CD14-positive monocyte (primary cell): Measurements from ENCODE around the gene COQ8B. TPM values are rescaled to one million over a fixed set of nuclear protein-coding genes. Genes with fewer than 3 reads are reported as not detected.

Source experiments
- DNase-seq, 3 donors: peaks; one replicate each; pipeline ENCODE4 v3.0.0-alpha.2; 2011 to 2022
- H2AFZ ChIP-seq: 2 replicates; pipeline ENCODE4 v1.6.0; 2012; ENCODE audit warnings: mild to moderate bottlenecking, low read depth, low read length, inconsistent platforms; ENCODE audit not compliant: insufficient read depth, poor library complexity, severe bottlenecking
- H3K27ac ChIP-seq, 2 donors: 1 replicate in 1 of 2; 2 replicates in 1 of 2; pipeline ENCODE4 v1.5.1; 2012 to 2013; ENCODE audit warnings: low read length in 2 of 2, control low read depth in 1 of 2, inconsistent platforms in 1 of 2, low read depth in 1 of 2, mild to moderate bottlenecking in 1 of 2
- H3K27me3 ChIP-seq, 2 donors: one replicate each; pipeline versions ENCODE4 v1.6.0 to v1.6.1; 2011 to 2013; ENCODE audit warnings: low read length in 2 of 2; ENCODE audit not compliant: control insufficient read depth in 2 of 2, insufficient read depth in 2 of 2
- H3K36me3 ChIP-seq, 2 donors: replicated peaks in 1 of 2; 1 replicate in 1 of 2; 2 replicates in 1 of 2; pipeline versions ENCODE4 v1.5.1 to v1.6.1; 2012 to 2013; ENCODE audit warnings: low read length in 2 of 2, control low read depth in 1 of 2, inconsistent platforms in 1 of 2, mild to moderate bottlenecking in 1 of 2; ENCODE audit not compliant: insufficient read depth in 2 of 2, control insufficient read depth in 1 of 2
- H3K4me1 ChIP-seq, 2 donors: 1 replicate in 1 of 2; 2 replicates in 1 of 2; pipeline versions ENCODE4 v1.5.1 to v1.6.1; 2012 to 2013; ENCODE audit warnings: low read length in 2 of 2, control low read depth in 1 of 2, inconsistent platforms in 1 of 2, mild to moderate bottlenecking in 1 of 2, moderate library complexity in 1 of 2; ENCODE audit not compliant: insufficient read depth in 2 of 2, control insufficient read depth in 1 of 2
- H3K4me2 ChIP-seq: replicated peaks from 2 replicates; pipeline ENCODE3; 2012; ENCODE audit warnings: low read length, moderate library complexity, mild to moderate bottlenecking; ENCODE audit not compliant: poor library complexity, severe bottlenecking; ENCODE audit errors: extremely low read depth
- H3K4me3 ChIP-seq, 3 experiments: fragments of 200-600 bp in 1 of 3; sonication (generic) in 1 of 3; replicated peaks in 1 of 3; 1 replicate in 2 of 3; 2 replicates in 1 of 3; pipeline ENCODE4 v1.5.1; 2011 to 2013; ENCODE audit warnings: low read length in 3 of 3, mild to moderate bottlenecking in 3 of 3, control low read depth in 2 of 3, low read depth in 2 of 3, inconsistent platforms in 1 of 3, moderate library complexity in 1 of 3
- H3K79me2 ChIP-seq: 2 replicates; pipeline ENCODE4 v1.6.0; 2012; ENCODE audit warnings: mild to moderate bottlenecking, control low read depth, inconsistent platforms, low read length, moderate library complexity; ENCODE audit not compliant: insufficient read depth
- H3K9ac ChIP-seq: 2 replicates; pipeline ENCODE4 v1.6.0; 2017; ENCODE audit warnings: low read length, mild to moderate bottlenecking; ENCODE audit not compliant: insufficient read depth, poor library complexity, severe bottlenecking
- H3K9me3 ChIP-seq, 2 donors: replicated peaks in 1 of 2; 1 replicate in 1 of 2; 2 replicates in 1 of 2; pipeline versions ENCODE4 v1.5.1 to v1.6.1; 2012 to 2013; ENCODE audit warnings: low read length in 2 of 2, control low read depth in 1 of 2; ENCODE audit not compliant: control insufficient read depth in 1 of 2, insufficient read depth in 1 of 2
- H4K20me1 ChIP-seq: 2 replicates; pipeline ENCODE4 v1.6.0; 2012; ENCODE audit warnings: mild to moderate bottlenecking, low read length, control low read depth, moderate library complexity; ENCODE audit not compliant: insufficient read depth
- H3K27ac Mint-ChIP-seq, 7 donors: one replicate each; pipeline ENCODE4 v1.8.0; 2020; ENCODE audit warnings: mild to moderate bottlenecking in 7 of 7, mixed read lengths in 7 of 7, moderate library complexity in 6 of 7, inconsistent platforms in 2 of 7
- H3K27me3 Mint-ChIP-seq, 3 donors: one replicate each; pipeline ENCODE4 v1.8.0; 2021 to 2022; ENCODE audit warnings: low read depth in 3 of 3, mild to moderate bottlenecking in 3 of 3, mixed read lengths in 3 of 3, moderate library complexity in 3 of 3, inconsistent platforms in 1 of 3
- H3K36me3 Mint-ChIP-seq, 2 donors: one replicate each; pipeline ENCODE4 v1.8.0; 2020; ENCODE audit warnings: mixed read lengths in 2 of 2, inconsistent platforms in 1 of 2, mild to moderate bottlenecking in 1 of 2
- H3K4me1 Mint-ChIP-seq: one replicate; pipeline ENCODE4 v1.8.0; 2020; ENCODE audit warnings: mild to moderate bottlenecking, mixed read lengths
- H3K4me3 Mint-ChIP-seq, 2 donors: one replicate each; pipeline ENCODE4 v1.8.0; 2020; ENCODE audit warnings: mild to moderate bottlenecking in 2 of 2, mixed read lengths in 2 of 2, moderate library complexity in 1 of 2
- H3K9me3 Mint-ChIP-seq, 7 donors: one replicate each; pipeline ENCODE4 v1.8.0; 2020 to 2022; ENCODE audit warnings: mixed read lengths in 7 of 7, mild to moderate bottlenecking in 6 of 7, moderate library complexity in 6 of 7, inconsistent platforms in 2 of 7
- WGBS: methylation state at CpG from one replicate; pipeline ENCODE4 v1.1.5; 2013; ENCODE audit warnings: missing lambda C conversion rate; ENCODE audit not compliant: insufficient coverage; 5-methylcytosine and 5-hydroxymethylcytosine counted together
- intact Hi-C, 2 donors: fragments of 100-400 bp; cut with micrococcal nuclease; formaldehyde crosslinking; loops; one replicate each; pipeline versions ENCODE4 v1.15.0 to v1.15.1; 2023
- polyA plus RNA-seq, 3 donors: library from polyadenylated mRNA; depleted of rRNA in 1 of 3; unstranded in 2 of 3; stranded (reverse) in 1 of 3; fragments of 300-500 nt in 2 of 3; fragments of >200 nt in 1 of 3; fragmentation: Illumina TruSeq in 2 of 3; gene quantifications; 1 replicate in 2 of 3; 2 replicates in 1 of 3; pipeline ENCODE4 v1.2.3, GENCODE V29; 2012 to 2021
- TF ChIP-seq, protein P1 (sequence below): fragments of 200-600 bp; IDR thresholded peaks from one replicate; pipeline ENCODE4 v1.8.0; 2022; ENCODE audit warnings: antibody characterized with exemption, mild to moderate bottlenecking

COQ8B gene
- polyA plus RNA-seq, 3 donors = 16.0 to 44.0 (median 23.4) TPM

DNA sequence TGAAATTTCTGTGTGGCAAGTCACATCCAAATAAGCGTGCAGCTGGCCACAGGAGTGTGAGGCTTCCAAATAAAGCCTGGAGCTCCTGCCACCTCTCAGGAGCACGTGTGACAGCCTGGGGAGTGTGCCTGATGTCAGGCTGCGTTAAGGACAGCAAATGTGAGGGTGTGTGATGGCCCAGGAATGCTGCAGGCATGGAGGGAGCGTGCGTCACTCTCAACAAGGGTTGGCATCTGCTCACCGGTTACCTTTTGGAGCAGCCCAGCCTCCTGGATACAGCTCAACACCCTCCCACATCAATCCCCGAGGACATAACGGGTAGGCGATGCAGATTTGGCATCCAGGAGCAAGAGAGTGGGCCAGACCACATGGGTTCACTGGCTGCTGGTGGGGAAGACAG is 45.3 kb downstream of the COQ8B start:
- Histone ChIP-seq H3K9ac (no peak overlapping the region), H3K4me3 (no peak overlapping the region), H3K27ac (no peak overlapping the region), H4K20me1 (no peaks in the 10 kb centered on the region), H2AFZ (no peak overlapping the region), H3K4me1 (no peaks in the 10 kb centered on the region), H3K9me3 (peaks cover 9 to 10% of the 10 kb centered on the region in 2 donors), H3K4me2 (no peak overlapping the region), H3K79me2 (no peaks in the 10 kb centered on the region), H3K36me3 (peaks cover 9 to 39% of the 10 kb centered on the region in 2 donors), H3K27me3 (no peaks in the 10 kb centered on the region)
- TF ChIP-seq, protein P1, sequence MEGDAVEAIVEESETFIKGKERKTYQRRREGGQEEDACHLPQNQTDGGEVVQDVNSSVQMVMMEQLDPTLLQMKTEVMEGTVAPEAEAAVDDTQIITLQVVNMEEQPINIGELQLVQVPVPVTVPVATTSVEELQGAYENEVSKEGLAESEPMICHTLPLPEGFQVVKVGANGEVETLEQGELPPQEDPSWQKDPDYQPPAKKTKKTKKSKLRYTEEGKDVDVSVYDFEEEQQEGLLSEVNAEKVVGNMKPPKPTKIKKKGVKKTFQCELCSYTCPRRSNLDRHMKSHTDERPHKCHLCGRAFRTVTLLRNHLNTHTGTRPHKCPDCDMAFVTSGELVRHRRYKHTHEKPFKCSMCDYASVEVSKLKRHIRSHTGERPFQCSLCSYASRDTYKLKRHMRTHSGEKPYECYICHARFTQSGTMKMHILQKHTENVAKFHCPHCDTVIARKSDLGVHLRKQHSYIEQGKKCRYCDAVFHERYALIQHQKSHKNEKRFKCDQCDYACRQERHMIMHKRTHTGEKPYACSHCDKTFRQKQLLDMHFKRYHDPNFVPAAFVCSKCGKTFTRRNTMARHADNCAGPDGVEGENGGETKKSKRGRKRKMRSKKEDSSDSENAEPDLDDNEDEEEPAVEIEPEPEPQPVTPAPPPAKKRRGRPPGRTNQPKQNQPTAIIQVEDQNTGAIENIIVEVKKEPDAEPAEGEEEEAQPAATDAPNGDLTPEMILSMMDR = no peak
- H3K36me3 Mint-ChIP-seq = peaks cover 24 to 27% of the 10 kb centered on the region in 2 donors
- no peaks in the 10 kb centered on the region for H3K4me1 Mint-ChIP-seq
- H3K9me3 Mint-ChIP-seq = peaks cover 2 to 15% (median 10%) of the 10 kb centered on the region in 7 donors
- no peaks in the 10 kb centered on the region for H3K27me3 Mint-ChIP-seq
- DNase-seq = no peak
- WGBS = 100% methylated on average over 8 of the region's 9 CpGs
- H3K27ac Mint-ChIP-seq = peak overlapping the region in 1 of 7 donors; percentile 42
- H3K4me3 Mint-ChIP-seq = no peak overlapping the region
- intact Hi-C loops = no loop called here

DNA sequence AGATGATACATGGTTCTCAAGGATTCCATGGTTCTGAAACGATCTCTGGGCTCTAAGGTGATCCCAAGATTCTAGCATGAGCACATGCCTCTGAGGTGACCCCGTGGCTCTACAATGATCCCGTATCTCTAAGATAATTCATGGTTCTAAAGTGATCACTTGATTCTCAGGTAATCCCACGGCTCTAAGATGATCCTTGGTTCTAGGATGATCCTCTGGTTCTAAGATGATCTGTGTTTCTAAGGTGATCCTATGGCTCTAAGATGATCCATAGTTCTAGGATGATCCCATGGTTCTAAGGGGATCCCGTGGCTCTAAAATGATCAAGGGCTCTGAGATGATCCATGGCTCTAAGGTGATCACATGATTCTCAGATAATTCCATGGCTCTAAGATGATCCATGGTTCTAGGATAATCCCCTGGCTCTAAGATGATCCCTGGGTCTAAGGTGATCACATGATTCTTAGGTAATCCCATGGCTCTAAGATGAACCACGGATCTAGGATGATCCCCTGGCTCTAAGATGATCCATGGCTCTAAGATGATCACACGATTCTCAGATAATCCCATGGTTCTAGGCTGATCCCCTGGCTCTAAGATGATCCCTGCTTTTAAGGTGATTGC is 47.6 kb downstream of the COQ8B start:
- Histone ChIP-seq H3K4me2 (no peak overlapping the region), H3K9ac (no peak overlapping the region), H3K4me3 (no peak overlapping the region), H4K20me1 (no peaks in the 10 kb centered on the region), H2AFZ (no peak overlapping the region), H3K79me2 (no peaks in the 10 kb centered on the region), H3K4me1 (no peaks in the 10 kb centered on the region), H3K36me3 (peaks cover 9 to 39% of the 10 kb centered on the region in 2 donors), H3K9me3 (peaks cover 9 to 10% of the 10 kb centered on the region in 2 donors), H3K27me3 (peaks cover 0 to under 1% of the 10 kb centered on the region in 2 donors), H3K27ac (no peak overlapping the region)
- H3K4me1 Mint-ChIP-seq = no peaks in the 10 kb centered on the region
- peaks cover 2 to 15% (median 10%) of the 10 kb centered on the region in 7 donors for H3K9me3 Mint-ChIP-seq
- H3K27ac Mint-ChIP-seq = no peak overlapping the region
- TF ChIP-seq, protein P1 = no peak
- 89% methylated on average over 5 of the region's 7 CpGs for WGBS
- H3K4me3 Mint-ChIP-seq = no peak overlapping the region
- DNase-seq = no peak
- peaks cover 22 to 24% of the 10 kb centered on the region in 2 donors for H3K36me3 Mint-ChIP-seq
- H3K27me3 Mint-ChIP-seq = peaks cover 3 to 9% (median 7%) of the 10 kb centered on the region in 3 donors
- intact Hi-C loops = no loop called here
